GM21619 (cell line): Measurements from ENCODE around the gene SPRR2E.
"Not testable (repeated sequence)": the region's sequence is repeated elsewhere in the genome, so short reads cannot be mapped to it uniquely, and the experiment has no call there.

Experiments used
- ATAC-seq: cut with Tn5 transposase; IDR thresholded peaks from one replicate; pipeline ENCODE4 v1.9.1; 2021; ENCODE audit not compliant: unreplicated experiment

Gene SPRR2E

GRCh38 chr1:153070243-153070642, 24.1 kb downstream of the SPRR2E start:
- ATAC-seq = no peak

GRCh38 chr1:153058826-153059784, 35.2 kb downstream of the SPRR2E start:
- no peak for ATAC-seq

GRCh38 chr1:153058154-153058553, 36.2 kb downstream of the SPRR2E start:
- ATAC-seq = no peak

GRCh38 chr1:153057375-153057774, 37.0 kb downstream of the SPRR2E start, which contains the start of gene SPRR2A:
Gene SPRR2A, minus strand, starts transcription at chr1:153057512. Its CDS starts 777 bp downstream, at chr1:153056735.
- no peak for ATAC-seq

GRCh38 chr1:153056111-153056510, 38.2 kb downstream of the SPRR2E start:
- not testable (repeated sequence) for ATAC-seq

GRCh38 chr1:153049211-153049610, 45.1 kb downstream of the SPRR2E start:
- ATAC-seq = no peak
